ENCODE data around the gene C11orf65. TPM values are rescaled to one million over a fixed set of nuclear protein-coding genes. Genes with fewer than 3 reads are reported as not detected.
A peak's percentile ranks its signal among the peaks of the same experiment; 100 is the strongest.

Gene C11orf65, protein sequence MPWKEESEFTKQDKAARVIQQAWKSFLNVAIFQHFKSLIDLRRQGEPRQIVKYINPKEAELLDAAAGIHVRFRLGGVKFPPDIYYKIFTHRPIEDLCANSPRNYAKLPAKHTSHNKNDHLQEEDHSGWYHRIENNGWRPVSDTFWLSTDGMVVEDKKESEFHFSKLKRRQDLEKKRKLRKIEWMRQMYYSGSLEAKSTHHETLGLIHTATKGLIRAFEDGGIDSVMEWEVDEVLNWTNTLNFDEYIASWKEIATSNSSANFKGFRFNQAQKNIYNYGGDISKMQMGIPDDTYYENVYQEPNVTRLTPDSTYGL
- polyA plus RNA-seq (ENCODE audit: insufficient read length in 3 of 3), result 1 to 10 TPM; 2.1 to 3.1 (median 2.3) TPM

DNA sequence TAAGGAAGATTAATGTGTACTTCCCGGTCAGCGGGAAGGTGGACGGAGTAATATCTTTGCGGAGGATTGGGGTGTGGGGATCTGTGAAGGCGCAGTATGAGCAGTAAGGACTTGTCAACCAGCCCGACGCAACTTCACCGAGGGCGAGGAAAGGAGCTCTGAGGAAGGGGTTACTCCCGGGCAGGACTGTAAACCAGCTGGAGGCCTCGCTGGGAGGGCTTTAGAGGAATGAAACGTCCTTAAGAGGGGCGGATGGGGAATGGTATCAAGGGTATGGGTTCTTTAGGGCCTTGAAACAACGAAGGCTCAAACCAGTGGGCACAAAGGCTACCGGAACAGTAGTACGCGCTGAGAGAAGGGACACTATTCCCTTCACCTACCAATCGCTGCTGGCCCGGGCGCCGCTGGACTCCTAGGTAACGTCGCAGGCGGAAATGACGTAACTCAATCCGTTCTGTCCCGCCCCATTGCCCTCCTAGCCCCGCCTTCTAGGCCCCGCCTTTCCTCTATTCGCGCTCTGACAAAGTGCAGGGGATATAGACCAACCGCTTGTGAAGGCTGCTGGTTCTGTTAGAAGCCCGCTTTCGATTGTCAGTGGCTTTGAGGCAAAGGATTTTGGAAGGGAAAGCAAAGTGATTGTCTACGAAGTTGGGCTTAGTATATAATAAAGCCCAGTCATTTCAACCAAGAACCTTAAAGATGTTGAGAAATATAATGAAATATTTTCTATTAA lies at the start of gene C11orf65:
C11orf65 (minus strand) TSS at position 439 of the 733 bp plus-strand sequence. CDS start 5,970 bp downstream, outside the sequence.
- DNase-seq (ENCODE audit: low read depth in 3 of 3, low spot score in 2 of 3), result peak; percentile 96 to 97 (median 97)

DNA sequence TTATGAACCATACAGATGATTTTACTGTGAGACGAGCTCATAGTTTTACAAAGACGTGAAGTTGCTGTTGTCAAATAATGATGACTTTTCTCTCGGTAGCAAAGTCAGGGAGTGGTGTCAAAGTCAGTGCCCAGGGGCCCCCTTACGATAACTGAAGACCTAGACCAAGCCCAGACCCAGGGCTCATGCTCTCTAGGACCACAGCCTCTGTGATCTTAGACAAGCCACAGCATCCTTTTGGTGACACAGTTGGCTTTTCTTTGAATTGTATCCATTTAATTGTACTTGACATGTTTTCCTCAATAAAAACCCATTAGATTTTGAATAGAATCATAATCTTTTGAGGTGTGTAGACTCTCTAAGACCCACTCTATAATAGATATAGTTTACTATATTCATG lies 48.8 kb upstream of the C11orf65 start:
- no peak for DNase-seq (ENCODE audit: low read depth in 3 of 3, low spot score in 2 of 3)

DNA sequence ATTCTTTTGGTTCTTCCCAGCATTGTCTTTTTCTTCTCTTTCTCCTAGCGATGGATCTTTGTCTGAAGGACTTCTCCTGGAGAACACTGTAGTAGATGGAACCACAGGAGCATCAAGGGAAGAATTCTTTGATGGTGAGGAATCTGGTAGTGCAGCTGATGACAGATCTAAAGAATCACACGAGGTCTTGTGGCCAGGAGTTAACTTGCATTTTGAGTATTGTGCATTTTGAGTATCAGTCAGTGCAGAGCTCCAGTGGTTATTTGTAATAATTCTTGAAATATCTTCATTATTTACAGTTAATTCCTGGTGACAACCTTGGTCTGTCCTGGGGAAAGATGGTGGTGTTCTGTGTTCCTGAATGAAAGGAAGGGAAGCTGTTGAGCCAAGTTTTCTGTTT lies 45.4 kb upstream of the C11orf65 start:
- DNase-seq (ENCODE audit: low read depth in 3 of 3, low spot score in 2 of 3), result no peak

DNA sequence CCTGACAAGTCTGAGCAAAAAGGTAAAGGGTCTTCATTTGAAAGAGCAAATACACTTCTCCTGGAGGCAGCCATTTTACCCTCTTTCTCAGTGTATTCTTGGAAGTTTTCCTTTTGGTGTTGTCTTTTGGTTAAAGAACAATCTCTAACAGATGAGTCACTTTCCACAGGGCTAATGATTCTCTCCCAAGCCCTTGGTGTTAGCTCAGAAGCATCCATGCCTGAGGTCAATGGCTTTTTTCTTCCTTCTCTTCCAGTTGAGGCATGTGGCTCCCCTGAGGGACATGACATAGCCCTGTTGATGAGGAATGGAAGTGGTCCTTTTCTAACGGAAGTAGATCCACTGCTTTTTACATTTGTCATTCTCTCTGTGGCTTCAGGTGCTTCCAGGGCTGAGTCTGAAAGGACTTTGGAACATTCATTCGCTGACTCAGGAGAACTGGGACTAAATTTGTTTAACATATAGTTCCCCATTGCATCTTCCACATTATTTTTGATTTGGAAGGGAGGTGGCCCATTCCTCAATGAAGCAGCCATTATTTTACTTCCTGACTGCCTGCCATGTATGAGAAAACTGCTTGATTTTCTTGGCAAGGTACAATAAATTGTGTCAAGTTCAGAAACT lies 44.6 kb upstream of the C11orf65 start:
- no peak for DNase-seq (ENCODE audit: low read depth in 3 of 3, low spot score in 2 of 3)

DNA sequence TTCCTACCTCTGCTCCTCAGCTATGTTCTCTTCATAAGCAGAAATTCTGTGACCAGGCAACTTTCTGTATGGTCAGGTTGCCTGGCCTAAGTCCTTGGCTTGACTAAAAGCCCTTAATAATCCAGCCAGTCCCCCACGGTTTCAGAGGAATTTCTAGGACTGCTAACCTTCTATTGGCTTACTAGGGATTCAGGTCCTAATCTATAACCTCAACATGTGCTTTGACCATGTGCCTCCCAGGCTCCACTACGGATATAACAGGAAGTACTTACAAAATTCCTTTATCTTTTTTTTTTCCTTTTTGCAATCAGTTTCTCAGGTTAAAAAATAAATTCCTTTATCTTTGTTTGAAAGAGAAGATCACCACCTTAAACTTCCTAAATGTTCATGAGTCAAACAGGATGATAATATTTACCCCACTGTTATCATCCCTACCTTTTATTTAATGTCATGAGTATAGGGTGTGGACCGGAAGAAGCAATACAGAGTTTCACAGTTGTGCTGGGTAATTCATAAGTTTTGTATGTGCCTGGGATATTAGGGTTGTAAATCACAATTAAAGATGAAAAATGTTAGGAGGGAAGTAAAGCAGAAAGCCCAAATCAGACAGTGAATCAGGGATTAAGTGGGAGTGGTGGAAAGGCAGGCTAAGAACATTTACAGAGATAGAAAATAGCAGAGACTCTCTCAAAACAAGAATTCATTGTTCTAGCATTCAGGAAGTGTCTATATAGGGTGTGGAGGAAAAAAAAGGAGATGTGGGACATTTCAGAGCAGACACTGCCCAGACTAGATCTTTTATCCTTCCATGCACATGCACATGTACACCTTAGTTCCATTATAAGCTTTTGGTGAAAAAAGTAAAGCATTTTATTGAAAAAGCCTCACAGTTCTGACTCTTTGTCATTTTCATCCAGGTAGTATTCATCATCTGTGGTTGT lies 41.6 kb upstream of the C11orf65 start:
- no peak for DNase-seq (ENCODE audit: low read depth in 3 of 3, low spot score in 2 of 3)

DNA sequence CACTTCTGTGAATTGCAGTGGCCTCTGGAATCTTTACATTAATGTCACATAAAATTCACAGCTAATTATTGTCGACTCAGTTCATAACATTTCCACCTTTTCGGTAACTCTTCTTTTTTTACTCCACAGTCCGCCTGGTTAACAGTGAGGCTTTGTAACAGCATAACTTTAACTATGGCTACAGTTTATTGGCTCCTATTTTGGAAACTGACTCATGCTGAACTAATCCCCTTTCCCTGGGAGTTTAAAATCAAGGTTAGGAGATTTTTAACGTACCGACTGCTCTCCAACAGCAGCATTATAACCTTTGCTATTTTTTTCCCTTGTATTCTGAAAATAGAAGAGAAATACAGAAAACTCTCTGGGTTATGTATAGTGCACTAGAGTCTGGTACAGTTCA lies 34.1 kb upstream of the C11orf65 start:
- no peak for DNase-seq (ENCODE audit: low read depth in 3 of 3, low spot score in 2 of 3)

DNA sequence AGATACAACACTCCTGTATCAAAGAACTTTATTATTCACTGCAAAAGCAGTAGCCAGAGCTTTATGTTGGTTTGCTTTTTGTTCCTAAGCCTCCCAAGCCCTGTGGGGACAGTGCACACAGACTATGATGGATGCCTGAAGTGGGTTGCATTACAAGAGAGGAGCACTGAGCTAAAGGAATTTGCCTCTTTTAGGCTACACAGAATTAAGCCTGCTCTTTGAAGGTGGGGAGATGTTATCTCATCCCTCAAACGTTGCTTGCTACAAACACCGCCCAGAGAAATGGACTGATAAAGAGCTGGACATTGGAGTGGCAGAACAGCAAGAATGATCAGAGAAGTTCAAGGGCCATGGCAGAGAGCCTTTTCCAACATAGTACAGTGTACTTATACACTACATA lies 33.4 kb upstream of the C11orf65 start:
- DNase-seq (ENCODE audit: low read depth in 3 of 3, low spot score in 2 of 3), result no peak

DNA sequence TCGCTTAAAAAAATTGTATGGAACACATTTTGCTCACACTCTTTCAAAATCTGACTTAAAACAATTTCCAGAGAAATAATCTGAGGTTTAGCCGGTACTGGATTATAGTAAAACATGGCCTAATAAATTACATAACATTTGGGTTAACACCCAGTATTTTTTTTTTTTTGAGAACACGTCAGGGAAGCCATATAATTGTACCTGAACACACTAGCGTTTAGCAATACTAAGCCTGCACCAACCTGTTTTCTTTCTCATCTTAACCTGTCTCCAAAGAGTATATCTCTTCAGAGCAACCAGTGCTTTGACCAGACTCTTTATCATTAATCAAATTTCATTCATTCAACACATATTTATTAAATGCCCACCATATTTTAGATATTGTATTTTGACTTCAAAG lies 32.8 kb upstream of the C11orf65 start:
- no peak for DNase-seq (ENCODE audit: low read depth in 3 of 3, low spot score in 2 of 3)

DNA sequence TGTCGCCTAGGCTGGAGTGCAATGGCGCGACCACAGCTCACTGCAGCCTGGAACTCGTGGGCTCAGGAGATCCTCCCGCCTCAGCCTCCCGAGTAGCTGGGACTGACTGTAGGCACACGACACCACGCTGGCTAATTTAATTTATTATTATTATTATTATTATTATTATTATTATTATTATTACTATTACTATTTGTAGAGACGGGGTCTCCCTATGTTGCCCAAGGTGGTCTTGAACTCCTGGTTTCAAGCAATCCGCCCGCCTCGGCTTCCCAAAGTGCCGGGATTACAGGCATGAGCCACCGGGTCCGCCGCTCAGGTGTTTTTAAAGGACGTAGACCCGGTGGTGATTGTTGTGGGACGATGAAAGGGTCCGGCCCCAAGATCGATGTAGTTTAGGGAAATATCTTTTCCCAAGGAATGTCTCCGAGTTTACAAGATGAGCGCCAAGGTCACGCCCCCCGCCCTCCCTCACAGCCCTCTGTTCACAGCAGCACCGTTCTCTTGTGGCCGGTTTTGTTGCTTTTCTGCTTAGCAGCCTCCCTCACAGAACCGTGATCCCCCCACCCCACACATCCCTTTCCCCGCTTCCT lies 31.6 kb upstream of the C11orf65 start:
- no peak for DNase-seq (ENCODE audit: low read depth in 3 of 3, low spot score in 2 of 3)

DNA sequence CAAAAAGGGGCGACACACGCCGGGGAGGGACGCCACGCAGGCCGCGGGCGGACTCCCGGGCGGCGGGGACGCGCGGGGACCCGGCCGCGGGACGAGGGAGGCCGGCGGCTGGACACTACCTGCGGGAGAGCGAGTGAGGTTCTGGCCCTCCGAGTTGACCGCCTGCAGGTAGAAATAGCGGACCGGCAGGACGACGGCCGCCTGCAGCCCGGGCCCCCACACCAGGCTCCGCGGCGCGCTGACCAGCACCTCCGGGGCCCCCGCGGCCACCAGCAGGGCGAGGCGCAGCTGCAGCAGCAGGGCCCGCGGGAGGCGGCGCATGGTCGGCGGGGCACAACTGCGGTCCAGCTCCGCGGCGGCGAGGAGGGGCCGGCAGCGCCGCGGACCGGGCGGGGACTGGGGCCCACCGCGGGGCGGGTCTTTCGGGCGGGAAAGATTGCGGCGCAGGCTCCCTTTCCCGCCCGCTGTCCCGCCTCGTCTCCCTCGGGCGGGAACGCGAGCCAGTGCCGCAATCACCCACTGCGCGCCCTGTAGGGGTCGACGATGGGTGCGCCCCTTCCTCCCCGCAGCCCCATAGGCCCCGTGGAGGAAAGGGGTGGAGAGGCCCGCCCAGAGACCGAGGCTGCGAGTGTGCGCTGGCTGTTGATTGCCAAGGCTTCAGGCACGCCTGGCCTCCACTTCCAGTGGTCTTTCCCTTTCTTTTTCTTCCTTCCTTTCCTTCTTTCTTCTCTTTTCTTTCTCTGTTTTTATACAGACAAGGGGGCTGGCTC lies 30.9 kb upstream of the C11orf65 start, which contains the start of gene POGLUT3:
POGLUT3 (minus strand) TSS at position 339 of the 770 bp plus-strand sequence; CDS start at position 321, 18 bp downstream.
- DNase-seq (ENCODE audit: low read depth in 3 of 3, low spot score in 2 of 3), result peak; percentile 16 to 55 (median 44)

DNA sequence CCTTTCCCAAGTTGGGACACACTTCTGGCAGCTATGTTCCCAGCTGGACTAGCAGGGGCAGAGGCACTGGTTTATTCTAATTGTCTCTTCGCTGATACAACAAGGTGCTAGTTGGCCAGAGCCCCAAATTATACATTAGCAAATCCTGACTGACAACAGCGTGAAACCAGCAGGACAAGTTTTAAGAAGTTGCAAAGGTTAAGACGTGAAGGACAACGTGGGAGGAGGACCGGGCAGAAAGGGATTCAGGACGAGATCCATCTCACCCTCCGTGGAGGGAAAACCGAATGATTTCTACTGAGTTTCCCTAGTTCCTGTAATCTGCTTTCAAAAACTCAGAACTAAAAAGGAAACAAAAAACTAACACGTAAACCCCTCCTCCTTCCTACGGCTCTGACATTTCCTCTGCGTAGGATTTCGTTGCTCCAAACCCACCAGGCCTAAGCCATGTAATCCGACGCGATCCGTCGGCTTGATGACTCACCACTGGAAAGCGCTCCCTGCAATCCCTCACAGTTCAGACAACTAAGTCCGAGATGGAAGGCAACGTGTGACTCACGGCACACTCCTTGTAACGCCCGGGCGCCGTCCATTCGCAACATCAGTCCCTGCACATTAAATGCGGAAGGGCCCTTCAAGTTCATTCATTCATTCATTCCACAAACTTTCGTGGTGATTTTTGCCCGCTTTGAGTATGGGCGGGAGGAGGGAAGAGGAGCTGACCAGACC lies 30.2 kb upstream of the C11orf65 start:
- peak; percentile 85 to 89 (median 87) for DNase-seq (ENCODE audit: low read depth in 3 of 3, low spot score in 2 of 3)

DNA sequence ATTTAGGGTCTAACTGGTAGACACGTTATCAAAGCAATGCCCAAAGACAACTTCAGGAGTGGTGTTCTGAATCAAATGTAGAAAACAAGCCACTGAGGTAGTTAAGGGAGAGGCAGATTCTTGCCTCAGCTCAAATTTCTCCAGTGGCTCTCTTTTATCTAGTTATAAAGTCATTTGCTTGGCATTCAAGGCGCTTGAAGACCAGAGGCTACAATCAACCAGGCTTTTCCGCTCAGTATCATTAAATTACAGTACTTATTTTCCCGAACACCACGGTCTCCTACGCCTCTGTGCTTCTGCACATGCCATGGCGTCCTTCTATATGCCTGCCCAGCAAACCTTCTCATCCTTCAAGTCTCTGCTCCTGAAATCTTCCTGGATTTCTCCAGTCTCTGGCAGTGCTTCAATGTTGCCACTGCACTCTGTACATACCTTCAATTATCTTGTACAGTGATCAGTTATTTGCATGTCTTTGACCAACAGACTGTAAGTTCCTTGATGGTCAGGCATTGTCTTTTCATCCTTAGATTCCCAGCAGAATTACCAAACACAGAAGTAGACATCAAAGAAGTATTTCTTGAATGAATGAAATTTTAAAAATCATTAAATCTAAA lies 29.4 kb upstream of the C11orf65 start:
- DNase-seq (ENCODE audit: low read depth in 3 of 3, low spot score in 2 of 3), result peak in 1 of 3 donors; percentile 5

DNA sequence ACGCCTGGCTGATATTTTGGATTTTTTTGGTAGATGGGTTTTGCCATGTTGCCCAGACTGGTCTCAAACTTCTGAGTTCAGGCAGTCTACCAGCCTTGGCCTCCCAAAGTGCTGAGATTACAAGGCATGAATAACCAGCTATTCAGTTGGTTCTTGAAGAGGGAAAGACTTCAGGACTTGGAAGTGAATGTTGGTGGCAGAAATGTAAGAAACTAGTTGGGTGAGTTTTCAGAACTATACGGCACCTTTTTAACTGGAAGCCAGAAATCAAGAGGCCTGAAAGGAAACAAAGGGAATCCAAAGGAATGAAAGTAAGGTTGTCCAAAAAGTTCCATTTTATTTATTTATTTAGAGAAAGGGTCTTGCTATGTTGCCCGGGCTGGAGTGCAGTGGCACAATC lies 28.0 kb upstream of the C11orf65 start:
- DNase-seq (ENCODE audit: low read depth in 3 of 3, low spot score in 2 of 3), result no peak

DNA sequence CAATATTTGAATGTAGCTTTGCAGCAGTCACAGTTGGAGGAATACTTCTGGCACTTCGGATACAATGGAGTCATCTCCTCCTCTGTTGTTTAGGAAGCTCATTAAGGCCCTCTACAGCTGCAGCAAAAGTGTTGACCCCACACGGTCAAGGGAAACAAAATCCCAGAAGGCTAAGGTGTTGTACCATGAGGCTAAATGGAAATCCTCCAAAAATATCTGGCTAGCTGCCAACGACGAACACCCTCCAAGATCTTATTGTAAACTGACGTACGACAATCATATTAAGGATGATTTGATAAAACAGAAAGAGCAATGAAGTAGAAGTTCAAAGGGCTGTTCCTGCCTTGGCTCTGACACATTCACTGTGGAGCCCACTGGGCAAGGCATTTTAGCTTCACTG lies 26.9 kb upstream of the C11orf65 start:
- no peak for DNase-seq (ENCODE audit: low read depth in 3 of 3, low spot score in 2 of 3)

DNA sequence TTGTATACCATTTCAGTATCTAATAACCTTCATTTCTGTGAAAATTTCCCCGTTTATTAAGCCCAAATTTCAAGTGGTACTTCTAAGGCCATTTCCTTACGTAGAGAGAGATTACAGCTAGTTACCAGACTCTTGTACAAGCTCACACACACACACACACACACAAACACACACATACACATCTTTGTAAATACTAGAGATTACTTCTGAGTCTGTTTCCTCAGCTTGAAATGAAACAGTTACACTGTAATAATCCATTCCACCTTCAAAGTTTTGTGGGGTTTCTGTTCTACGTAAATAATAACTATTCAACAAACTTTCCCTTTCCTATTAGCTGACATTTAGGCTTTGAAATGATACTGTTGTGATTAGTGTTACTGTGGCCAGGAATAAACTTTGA lies 24.6 kb upstream of the C11orf65 start:
- no peak for DNase-seq (ENCODE audit: low read depth in 3 of 3, low spot score in 2 of 3)

DNA sequence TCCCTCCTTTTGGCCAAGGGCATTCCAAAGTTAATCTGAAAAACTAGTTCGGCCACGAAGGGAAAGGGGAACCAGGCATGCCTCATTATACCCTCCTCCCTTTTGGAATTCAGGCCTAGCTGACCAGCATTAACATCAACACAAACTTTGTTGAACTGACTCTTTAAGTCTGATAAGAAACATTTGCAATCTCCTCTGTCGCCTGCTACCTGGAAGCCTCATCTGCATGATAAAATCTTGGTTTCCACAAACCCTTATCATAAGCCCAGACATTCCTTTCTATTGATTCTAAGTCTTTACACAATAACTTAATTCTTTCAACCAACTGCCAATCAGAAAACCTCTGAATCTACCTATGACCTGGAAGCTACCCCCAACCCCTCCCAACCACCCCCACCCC lies 19.5 kb upstream of the C11orf65 start:
- DNase-seq (ENCODE audit: low read depth in 3 of 3, low spot score in 2 of 3), result no peak

DNA sequence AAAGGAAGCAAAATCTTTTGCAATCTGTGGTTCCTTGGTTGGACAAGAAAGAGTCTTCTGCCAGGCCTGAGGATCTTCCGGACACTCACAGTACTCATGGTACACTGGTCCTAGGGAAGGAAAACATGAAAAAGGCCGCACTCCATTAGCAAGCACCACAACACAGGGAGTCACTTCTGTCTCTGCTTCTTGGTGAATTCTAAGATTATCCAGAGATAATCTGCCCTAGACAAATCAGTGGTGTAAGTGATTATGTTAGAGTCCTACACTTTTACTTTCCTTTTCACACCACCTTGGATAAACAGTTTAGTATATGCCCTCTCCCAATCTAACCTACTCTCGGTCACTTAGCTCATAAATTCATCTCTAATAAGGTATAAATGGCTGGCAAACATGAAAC lies 19.0 kb upstream of the C11orf65 start:
- DNase-seq (ENCODE audit: low read depth in 3 of 3, low spot score in 2 of 3), result no peak

DNA sequence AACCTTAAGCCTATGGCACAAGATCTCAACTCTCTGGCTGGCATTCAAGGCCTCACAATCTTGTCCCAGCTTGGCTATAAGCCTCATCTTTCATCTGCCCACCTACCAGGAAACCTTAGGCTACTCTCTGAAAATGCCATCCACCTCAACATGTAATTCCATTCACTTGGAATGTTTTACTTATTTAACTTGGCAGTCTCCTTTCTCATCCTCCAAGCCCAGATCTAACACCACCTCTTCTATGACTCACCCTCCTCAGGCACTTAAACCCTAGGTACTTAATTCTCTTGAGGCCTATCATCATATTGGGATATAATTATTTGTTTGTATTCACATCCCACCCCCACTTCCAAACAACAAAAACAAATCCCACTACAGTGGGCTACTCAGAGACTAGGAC lies 15.8 kb upstream of the C11orf65 start:
- no peak for DNase-seq (ENCODE audit: low read depth in 3 of 3, low spot score in 2 of 3)
